Stimulated activated CD4-positive, alpha-beta T cell treated with anti-CD3 and anti-CD28 coated beads, Interleukin-15, amount 100 ng/mL, for 1 hour (primary cell): ENCODE measurements around the gene ING5.
A peak's percentile ranks its signal among the peaks of the same experiment; 100 is the strongest.

ENCODE experiments used
- DNase-seq, 2 donors: peaks; one replicate each; pipeline ENCODE4 v3.0.0-alpha.2; 2020; ENCODE audit warnings: low read depth in 1 of 2, low spot score in 1 of 2

The ING5 gene

GRCh38 chr2:241703032-241703604 is 1.3 kb downstream of the ING5 start:
- DNase-seq: no peak

DNA sequence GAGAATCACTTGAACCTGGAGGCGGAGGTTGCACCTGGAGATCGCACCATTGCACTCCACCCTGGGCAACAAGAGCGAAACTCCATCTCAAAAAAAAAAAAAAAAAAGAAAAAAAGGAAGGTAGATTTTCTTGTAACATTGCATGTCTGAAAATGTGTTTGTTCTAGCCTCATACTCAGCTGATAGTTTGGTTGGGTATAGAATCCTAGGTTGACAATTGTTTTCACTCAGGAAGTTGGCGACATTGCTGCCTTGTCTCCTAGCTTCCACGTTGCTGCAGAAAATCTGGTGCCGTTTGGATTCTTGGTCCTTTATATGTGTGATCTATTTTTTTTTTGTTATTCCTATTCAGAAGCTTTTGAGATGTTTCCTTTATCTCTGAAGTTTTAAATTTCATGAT is 4.7 kb downstream of the ING5 start:
- no peak for DNase-seq

GRCh38 chr2:241708879-241709278 is 7.0 kb downstream of the ING5 start:
- DNase-seq: no peak

DNA sequence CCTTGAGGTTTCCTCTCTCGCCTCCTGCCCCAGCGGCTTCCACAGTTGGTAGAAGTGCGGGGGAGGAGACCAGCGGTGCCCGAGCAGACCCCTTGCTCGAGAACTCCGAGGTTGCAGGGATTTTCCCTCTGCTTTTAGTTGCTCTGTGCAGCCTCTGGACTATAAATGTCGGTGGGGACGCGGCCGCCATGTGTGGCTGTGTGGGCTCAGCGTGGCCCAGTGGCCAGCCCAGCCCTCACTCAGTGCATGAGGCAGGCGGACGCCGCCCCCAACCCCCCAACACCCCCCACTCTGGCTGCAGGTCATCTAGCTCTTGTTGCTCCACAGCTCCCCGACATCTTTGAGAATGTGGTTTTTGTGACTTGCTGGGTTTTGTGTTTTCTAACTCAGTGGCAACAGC is 17.3 kb downstream of the ING5 start:
- no peak for DNase-seq

DNA sequence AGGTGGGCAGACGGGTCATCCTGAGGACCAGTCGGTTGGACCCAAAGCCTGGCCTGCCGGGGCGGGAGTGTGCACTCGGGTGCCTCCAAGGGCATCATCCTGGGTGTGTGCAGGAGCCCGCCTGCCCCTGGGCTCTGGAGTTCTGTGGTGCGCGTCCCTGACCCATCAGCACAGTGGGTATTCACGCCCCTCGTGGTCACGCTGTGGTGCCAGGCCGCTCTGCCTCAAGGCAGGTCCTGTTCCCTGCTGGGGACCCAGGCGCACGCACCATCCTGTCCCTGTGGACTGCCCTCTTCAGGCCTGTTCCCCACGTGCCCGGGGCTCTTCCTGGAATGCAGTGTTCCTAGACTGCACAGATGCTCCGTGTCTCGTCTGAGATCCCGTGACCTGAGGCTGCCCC is 18.3 kb downstream of the ING5 start:
- no peak for DNase-seq

- no peak for DNase-seq
These were observed 18.7 kb downstream of the ING5 start for GRCh38 chr2:241720560-241720959.

DNA sequence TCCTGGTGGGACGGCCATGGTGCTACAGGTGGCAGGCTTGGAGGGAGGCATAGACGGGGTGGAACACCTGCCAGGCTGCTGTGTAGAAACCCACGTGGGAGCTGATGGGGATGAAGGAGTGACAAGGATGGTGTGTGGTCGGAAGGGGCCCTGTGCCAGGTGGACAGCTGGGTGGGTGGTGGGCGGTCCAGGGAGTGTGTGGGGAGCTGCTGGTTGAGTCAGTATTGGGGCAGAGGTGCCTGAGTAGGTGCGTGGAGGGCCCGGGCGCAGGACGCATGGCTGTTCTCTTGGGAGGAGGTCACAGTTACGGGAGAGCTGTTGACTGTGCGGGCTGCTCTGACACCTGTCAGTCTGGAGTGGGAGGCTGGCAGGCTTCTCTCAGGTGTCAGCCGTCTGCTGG is 20.0 kb downstream of the ING5 start:
- no peak for DNase-seq

DNA sequence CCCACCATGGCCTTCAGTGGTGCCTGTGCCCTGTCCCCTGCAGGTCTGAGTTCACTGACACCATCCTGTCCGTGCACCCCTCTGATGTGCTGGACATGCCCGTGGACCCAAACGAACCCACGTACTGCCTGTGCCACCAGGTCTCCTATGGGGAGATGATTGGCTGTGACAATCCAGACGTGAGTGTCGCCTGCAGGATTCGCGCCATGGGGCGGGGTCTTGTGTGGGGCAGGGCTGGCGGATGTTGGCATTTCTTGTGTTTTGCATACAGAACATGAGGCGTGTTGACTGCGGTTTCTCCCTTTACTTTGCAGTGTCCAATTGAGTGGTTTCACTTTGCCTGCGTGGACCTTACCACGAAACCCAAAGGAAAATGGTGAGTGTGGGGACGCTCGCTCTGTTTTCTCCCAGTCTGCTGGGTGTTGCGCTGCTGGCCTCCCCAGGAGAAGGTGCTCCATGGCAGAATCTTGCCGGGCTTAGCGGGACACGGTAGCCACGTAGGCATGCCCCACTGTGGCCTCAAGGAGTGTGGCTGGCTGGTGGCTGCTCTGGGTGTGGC is 21.1 kb downstream of the ING5 start:
- no peak for DNase-seq

- DNase-seq: no peak
These were observed 22.6 kb downstream of the ING5 start for GRCh38 chr2:241724259-241724974.

DNA sequence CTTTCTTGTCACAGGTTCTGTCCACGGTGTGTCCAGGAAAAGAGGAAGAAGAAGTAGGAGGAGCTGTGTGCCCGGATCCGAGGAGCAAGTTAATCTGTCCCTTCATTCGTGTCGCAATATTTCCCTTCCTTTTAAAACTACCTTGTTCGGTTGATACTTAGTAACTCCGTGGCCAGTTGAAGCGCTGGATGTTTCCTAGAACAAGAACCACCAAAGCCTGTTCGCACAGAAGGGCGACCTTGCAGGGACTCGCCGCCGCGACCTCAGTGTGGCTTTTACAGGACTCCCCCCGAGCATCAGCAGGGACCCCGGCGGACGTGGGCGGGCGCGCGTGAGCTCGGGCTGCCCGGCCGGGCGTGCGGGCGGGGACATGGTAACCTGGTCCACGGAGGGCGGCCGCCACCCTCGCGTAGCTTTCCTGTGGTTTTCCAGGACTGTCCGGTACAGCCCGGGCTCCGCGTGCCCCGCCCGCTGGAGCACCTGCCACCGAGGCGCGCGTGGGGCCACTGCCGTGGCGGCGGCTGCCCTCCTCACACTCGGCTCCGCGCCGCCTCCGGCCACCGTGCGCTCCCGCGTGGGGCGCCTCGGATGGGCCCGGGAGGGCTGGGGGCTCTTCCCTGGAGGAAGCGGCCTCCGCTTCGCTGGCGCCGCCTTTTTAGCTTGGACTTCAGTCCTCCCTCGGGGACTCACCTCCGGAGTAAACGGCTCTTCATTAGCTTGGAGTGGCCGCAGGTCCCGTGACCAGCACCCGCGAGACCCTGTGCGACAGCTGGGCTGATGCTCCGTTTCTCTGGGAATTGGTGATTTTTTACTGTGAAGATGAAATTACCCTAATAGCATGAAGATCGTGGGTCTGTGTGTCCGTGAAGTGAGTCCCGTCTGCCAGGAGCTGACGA is 23.4 kb downstream of the ING5 start:
- no peak for DNase-seq

DNA sequence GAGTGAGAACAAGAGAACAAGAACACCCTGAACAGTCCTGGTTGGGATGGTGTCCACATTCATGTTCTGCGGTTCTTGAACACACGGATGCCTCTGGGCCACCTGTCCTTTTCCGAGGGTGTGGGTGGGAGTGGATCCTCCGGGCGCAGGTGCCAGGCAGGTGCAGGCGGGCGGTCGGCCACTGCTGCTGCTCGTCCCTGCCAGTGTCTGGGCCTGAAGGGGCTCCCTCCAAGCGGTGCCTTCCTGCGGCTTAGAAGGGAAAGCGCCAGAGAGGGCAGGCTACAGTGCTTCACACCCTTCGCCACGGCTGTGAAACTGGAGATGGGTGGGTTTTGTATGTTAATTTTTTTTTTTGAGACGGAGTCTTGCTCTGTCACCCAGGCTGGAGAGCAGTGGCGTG is 24.6 kb downstream of the ING5 start:
- no peak for DNase-seq

DNA sequence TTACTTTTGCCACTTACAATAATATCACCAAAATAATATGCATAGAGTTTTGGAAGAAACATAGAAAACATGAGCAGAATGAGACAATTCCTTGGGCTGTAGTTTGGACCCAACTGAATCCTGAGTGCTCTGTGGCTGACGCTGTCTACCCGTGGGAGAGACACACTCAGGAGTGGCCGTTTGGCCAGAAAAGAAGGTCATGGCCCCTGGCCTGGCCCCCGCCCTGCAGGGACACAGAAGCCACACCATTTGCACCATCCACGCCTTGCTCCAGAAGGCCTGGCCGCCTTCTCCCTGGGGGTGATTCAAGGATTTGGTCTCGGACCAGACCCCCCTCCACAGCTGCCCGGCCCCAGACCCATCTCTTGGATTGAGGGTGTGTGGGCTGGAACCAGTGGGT is 26.2 kb downstream of the ING5 start:
- no peak for DNase-seq

DNA sequence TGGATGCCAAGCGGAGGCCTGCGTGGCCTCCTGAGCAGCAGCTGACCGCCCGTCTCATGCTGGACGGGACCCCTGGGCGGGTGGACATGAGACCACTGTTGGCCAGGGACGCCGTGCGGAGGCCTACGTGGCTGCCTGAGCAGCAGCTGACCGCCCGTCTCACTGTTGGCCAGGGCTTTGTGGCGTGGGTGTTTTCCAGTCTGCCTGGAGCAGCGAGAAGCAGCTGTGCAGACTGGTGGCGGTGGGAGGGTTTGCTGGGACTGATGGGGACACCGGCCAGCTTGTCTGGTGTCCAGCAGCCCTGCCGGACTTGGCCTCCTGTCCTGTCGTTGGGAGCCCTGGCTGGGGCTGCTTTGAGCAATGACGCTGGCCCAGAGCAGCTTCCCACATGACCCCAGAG is 26.8 kb downstream of the ING5 start:
- DNase-seq: no peak

GRCh38 chr2:241729868-241730267 is 28.0 kb downstream of the ING5 start:
- DNase-seq: no peak

- no peak for DNase-seq
These were observed 28.9 kb downstream of the ING5 start for GRCh38 chr2:241730671-241731293.

DNA sequence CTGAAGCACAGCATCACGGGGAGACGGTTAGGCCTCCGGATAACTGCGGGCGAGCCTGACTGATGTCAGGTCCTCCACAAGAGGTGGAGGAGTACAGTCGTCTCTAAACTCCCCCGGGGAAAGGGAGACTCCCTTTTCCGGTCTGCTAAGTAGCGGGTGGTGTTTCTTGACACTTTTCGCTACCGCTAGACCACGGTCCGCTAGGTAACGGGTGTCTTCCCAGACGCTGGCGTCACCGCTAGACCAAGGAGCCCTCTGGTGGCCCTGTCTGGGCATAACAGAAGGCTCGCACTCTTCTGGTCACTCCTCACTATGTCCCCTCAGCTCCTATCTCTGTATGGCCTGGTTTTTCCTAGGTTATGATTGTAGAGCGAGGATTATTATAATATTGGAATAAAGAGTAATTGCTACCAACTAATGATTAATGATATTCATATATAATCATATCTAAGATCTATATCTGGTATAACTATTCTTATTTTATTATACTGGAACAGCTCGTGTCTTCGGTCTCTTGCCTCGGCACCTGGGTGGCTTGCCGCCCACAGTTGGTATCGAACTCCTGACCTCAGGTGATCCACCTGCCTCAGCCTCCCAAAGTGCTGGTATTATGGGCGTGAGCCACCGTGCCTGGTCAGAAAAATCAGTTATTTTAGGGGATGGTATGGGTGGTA is 30.8 kb downstream of the ING5 start:
- DNase-seq: peak; percentile 19 to 42

- no peak for DNase-seq
These were observed 31.8 kb downstream of the ING5 start for GRCh38 chr2:241733391-241734207.

- no peak for DNase-seq
These were observed 32.3 kb downstream of the ING5 start for GRCh38 chr2:241734208-241734466.

- peak; percentile 89 to 93 for DNase-seq
These were observed 32.8 kb downstream of the ING5 start, which contains the start of gene D2HGDH for GRCh38 chr2:241734467-241735208. Gene D2HGDH, plus strand, starts transcription at chr2:241734630. Its CDS starts 595 bp downstream, at chr2:241735225.
